Left lung (tissue), 10 donors: ENCODE data around the gene DYNC2I2. TPM values are rescaled to one million over a fixed set of nuclear protein-coding genes. Genes with fewer than 3 reads are reported as not detected.

Experiments
- ATAC-seq: fragments of 200-7000 bp; cut with Tn5 transposase; one replicate; pipeline ENCODE4 v1.9.1; 2020; ENCODE audit warnings: moderate library complexity
- DNase-seq, 4 donors: peaks; one replicate each; pipeline ENCODE4 v3.0.0-alpha.2; 2013 to 2020
- H3K27ac ChIP-seq, 2 donors: fragments of 200-600 bp; sonication (generic) in 1 of 2; one replicate each; pipeline versions ENCODE4 v1.5.0 to v1.8.0; 2020 to 2021
- H3K27me3 ChIP-seq, 2 donors: fragments of 200-600 bp; sonication (generic) in 1 of 2; one replicate each; pipeline versions ENCODE4 v1.5.0 to v1.8.0; 2020 to 2021
- H3K36me3 ChIP-seq, 2 donors: fragments of 200-600 bp; sonication (generic) in 1 of 2; one replicate each; pipeline versions ENCODE4 v1.5.0 to v1.8.0; 2020 to 2021
- H3K4me1 ChIP-seq, 2 donors: fragments of 200-600 bp; one replicate each; pipeline ENCODE4 v1.8.0; 2021
- H3K4me3 ChIP-seq, 2 donors: fragments of 200-600 bp; sonication (generic) in 1 of 2; one replicate each; pipeline versions ENCODE4 v1.5.0 to v1.8.0; 2020 to 2021; ENCODE audit warnings: mild to moderate bottlenecking in 1 of 2
- H3K9me3 ChIP-seq, 2 donors: fragments of 200-600 bp; sonication (generic) in 1 of 2; one replicate each; pipeline versions ENCODE4 v1.5.0 to v1.8.0; 2020 to 2021
- intact Hi-C, 2 donors: fragments of 100-400 bp; cut with DNase I; formaldehyde crosslinking; loops; one replicate each; pipeline versions ENCODE4 v1.11.2 to v1.14.2; 2022
- polyA plus RNA-seq, 6 donors: library from polyadenylated mRNA; unstranded; fragments of 120-200 nt; gene quantifications; one replicate each; pipeline ENCODE4 v1.2.1, GENCODE V29; 2013; ENCODE audit not compliant: insufficient read length in 6 of 6
- total RNA-seq, 2 donors: library from RNA; stranded (reverse); fragmentation: NEBNext Ultra II Directional; extraction: Animal tissue kit (Norgen Biotek cat#: 25700); gene quantifications; one replicate each; pipeline ENCODE4 v1.2.1, GENCODE V29; 2021
- TF ChIP-seq, protein P1 (sequence below), 2 donors: fragments of 200-600 bp; sonication (generic) in 1 of 2; IDR thresholded peaks; one replicate each; pipeline versions ENCODE4 v1.5.0 to v1.8.0; 2021; ENCODE audit warnings: antibody characterized with exemption in 2 of 2
- donor health status: DM: no; HTN: yes; CAD: no.
- donor health status: DM: no; HTN: no; CAD: no.

Gene DYNC2I2
- total and polyA plus RNA-seq, 8 donors: 45.2 to 55.4 (median 50.1) TPM

DNA sequence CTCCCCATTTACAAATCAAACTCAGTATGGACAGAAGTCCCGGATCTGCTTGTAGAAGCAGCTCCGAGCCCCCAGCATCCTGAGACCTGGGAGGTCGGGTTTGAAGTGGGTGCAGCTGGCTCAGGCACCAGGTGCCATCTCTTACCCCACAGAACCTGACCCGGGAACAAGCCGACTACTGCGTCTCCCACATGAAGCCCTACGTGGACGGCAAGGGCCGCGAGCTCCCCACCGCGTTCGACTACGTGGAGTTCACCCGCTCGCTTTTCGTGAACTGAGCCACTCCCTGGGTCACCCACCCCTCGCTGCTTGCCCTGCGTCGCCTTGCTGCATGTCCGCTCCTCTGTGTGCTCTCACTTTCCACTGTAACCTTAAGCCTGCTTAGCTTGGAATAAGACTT lies 23.6 kb downstream of the DYNC2I2 start:
- ATAC-seq: no peak
- H3K4me3 ChIP-seq: no peak overlapping the region
- no peaks in the 10 kb centered on the region for H3K27me3 ChIP-seq
- no peak overlapping the region for H3K27ac ChIP-seq
- H3K4me1 ChIP-seq: peaks cover 9 to 24% of the 10 kb centered on the region in 2 donors
- peaks cover 0 to 70% of the 10 kb centered on the region in 2 donors for H3K36me3 ChIP-seq
- intact Hi-C loops: no loop called here
- no peaks in the 10 kb centered on the region for H3K9me3 ChIP-seq
- TF ChIP-seq, protein P1, sequence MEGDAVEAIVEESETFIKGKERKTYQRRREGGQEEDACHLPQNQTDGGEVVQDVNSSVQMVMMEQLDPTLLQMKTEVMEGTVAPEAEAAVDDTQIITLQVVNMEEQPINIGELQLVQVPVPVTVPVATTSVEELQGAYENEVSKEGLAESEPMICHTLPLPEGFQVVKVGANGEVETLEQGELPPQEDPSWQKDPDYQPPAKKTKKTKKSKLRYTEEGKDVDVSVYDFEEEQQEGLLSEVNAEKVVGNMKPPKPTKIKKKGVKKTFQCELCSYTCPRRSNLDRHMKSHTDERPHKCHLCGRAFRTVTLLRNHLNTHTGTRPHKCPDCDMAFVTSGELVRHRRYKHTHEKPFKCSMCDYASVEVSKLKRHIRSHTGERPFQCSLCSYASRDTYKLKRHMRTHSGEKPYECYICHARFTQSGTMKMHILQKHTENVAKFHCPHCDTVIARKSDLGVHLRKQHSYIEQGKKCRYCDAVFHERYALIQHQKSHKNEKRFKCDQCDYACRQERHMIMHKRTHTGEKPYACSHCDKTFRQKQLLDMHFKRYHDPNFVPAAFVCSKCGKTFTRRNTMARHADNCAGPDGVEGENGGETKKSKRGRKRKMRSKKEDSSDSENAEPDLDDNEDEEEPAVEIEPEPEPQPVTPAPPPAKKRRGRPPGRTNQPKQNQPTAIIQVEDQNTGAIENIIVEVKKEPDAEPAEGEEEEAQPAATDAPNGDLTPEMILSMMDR (IDR thresholded peaks at IDR 0.05): no peak
- DNase-seq: peak in 1 of 4 donors; percentile 57

DNA sequence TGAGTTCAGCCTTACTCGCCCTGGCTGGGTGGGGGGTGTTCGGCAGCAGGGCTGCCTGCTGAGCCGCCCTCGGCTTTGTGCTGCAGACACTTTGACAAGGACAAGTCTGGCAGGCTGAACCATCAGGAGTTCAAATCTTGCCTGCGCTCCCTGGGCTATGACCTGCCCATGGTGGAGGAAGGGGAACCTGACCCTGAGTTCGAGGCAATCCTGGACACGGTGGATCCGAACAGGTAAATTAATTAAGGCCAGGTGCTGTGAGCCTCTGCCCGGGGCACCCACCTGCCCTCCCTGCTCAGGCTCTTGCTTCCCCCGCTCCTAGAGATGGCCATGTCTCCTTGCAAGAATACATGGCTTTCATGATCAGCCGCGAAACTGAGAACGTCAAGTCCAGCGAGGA lies 24.2 kb downstream of the DYNC2I2 start:
- ATAC-seq (no peak), DNase-seq (peak in 1 of 4 donors; percentile 42)
- Histone ChIP-seq H3K4me3 (no peak overlapping the region), H3K9me3 (no peaks in the 10 kb centered on the region), H3K36me3 (peaks cover 0 to 76% of the 10 kb centered on the region in 2 donors), H3K27me3 (no peaks in the 10 kb centered on the region), H3K27ac (no peak overlapping the region), H3K4me1 (peaks cover 9 to 24% of the 10 kb centered on the region in 2 donors)
- TF ChIP-seq, protein P1 (IDR thresholded peaks at IDR 0.05): no peak
- intact Hi-C loops: no loop called here

DNA sequence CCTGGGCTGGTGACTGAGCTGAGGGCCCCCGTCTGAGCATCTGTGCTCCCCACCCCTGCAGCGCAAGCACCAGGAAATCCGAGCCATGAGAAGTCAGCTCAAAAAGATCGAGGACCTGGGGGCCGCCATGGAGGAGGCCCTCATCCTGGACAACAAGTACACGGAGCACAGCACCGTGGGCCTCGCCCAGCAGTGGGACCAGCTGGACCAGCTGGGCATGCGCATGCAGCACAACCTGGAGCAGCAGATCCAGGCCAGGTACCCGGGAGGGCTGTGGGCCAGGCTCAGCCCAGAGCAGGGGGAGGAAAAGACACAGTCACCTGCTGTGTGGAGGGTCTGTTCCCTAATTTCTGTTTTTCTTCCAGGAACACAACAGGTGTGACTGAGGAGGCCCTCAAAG lies 24.6 kb downstream of the DYNC2I2 start:
- TF ChIP-seq, protein P1 (IDR thresholded peaks at IDR 0.05): no peak
- Histone ChIP-seq H3K4me3 (no peak overlapping the region), H3K27ac (no peak overlapping the region), H3K27me3 (no peaks in the 10 kb centered on the region), H3K36me3 (peaks cover 0 to 80% of the 10 kb centered on the region in 2 donors), H3K4me1 (peaks cover 9 to 24% of the 10 kb centered on the region in 2 donors), H3K9me3 (no peaks in the 10 kb centered on the region)
- ATAC-seq: no peak
- intact Hi-C loops: no loop called here
- DNase-seq: peak in 1 of 4 donors; percentile 69

DNA sequence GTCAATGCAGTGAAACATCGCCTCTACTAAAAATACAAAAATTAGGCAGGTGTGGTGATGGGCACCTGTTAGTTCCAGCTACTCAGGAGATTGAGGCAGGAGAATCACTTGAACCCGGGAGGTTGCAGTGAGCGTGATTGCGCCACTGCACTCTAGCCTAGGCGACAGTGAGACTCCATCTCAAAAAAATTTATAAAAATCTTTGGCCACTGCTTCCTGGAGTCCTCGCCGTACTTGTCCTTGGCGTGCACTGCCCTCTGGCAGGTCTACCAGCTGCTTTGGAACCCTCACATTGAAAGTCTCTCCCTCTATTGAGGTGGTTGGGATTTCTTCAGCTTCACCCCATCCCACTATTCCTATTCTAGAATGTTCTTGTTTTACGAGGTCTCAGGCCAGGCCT lies 25.0 kb downstream of the DYNC2I2 start:
- H3K9me3 ChIP-seq: no peaks in the 10 kb centered on the region
- intact Hi-C loops: no loop called here
- no peak overlapping the region for H3K4me3 ChIP-seq
- peaks cover 9 to 24% of the 10 kb centered on the region in 2 donors for H3K4me1 ChIP-seq
- no peak overlapping the region for H3K27ac ChIP-seq
- TF ChIP-seq, protein P1 (IDR thresholded peaks at IDR 0.05): no peak
- H3K36me3 ChIP-seq: peaks cover 0 to 84% of the 10 kb centered on the region in 2 donors
- ATAC-seq (no peak), DNase-seq (peak in 1 of 4 donors; percentile 13)
- H3K27me3 ChIP-seq: no peaks in the 10 kb centered on the region

DNA sequence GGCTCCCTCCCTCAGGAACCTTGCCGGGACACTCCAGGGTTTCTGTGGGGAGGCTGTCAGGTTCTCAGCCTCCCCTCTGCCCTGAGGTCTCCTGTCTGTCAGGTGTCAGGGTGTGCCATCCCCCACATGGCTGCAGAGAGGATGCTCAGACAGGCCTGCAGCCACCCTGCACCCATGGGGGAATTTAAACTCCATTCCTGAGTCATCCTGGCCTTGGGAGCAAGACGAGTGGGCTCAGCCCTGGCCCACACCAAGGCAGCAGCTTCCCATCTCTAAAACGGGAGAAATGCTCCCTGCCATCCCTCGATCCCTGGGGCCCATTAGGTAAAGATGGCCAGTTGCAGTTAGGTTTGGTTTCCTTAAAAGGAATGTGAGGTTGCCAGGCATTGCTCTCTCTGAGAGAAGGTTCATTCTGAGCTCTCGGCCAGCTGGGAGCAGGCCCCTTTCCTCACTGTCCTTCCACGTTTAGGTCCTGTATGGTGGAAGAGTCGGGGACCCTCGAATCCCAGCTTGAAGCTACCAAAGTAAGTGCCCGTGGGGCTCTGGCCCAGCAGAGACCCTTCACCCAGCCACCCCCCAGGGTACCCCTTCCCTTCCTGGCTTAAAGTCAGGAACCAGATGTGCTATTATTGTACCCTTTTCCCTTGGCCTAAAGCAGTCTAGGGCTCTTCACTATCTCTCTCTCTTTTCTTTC lies 26.6 kb downstream of the DYNC2I2 start:
- TF ChIP-seq, protein P1 (IDR thresholded peaks at IDR 0.05): no peak
- H3K27ac ChIP-seq: no peak overlapping the region
- H3K27me3 ChIP-seq: no peaks in the 10 kb centered on the region
- H3K9me3 ChIP-seq: no peaks in the 10 kb centered on the region
- no peak overlapping the region for H3K4me3 ChIP-seq
- ATAC-seq (no peak), DNase-seq (peak in 1 of 4 donors; percentile 36)
- peaks cover 6 to 11% of the 10 kb centered on the region in 2 donors for H3K4me1 ChIP-seq
- intact Hi-C loops: no loop called here
- H3K36me3 ChIP-seq: peaks cover 0 to 100% of the 10 kb centered on the region in 2 donors
